Brain microvascular endothelial cell (primary cell): Measurements from ENCODE around the gene TMEM250.

Source experiments
- DNase-seq: peaks from one replicate; pipeline ENCODE4 v3.0.0-alpha.2; 2020
- H3K27ac ChIP-seq: fragments of 250-450 bp; sonication (Bioruptor Pico); 2 replicates; pipeline ENCODE4 v1.5.1; 2020; ENCODE audit warnings: mild to moderate bottlenecking, moderate library complexity
- H3K27me3 ChIP-seq: fragments of 250-450 bp; sonication (Bioruptor Pico); replicated peaks from 2 replicates; pipeline ENCODE4 v1.5.1; 2020; ENCODE audit warnings: mild to moderate bottlenecking
- H3K36me3 ChIP-seq: fragments of 250-450 bp; sonication (Bioruptor Pico); replicated peaks from 2 replicates; pipeline ENCODE4 v1.5.1; 2020; ENCODE audit warnings: mild to moderate bottlenecking
- H3K4me3 ChIP-seq: 2 replicates; pipeline ENCODE4 v1.5.1; 2011; ENCODE audit warnings: low read depth, mild to moderate bottlenecking, control low read depth, low read length, moderate library complexity
- in situ Hi-C: cut with HindIII; loops from 2 replicates; pipeline ENCODE4 v1.10.0; 2017; ENCODE audit warnings: low sequenced_read_pairs, low pct_ligation_motif_present
- TF ChIP-seq, protein P1 (sequence below): IDR thresholded peaks from 2 replicates; pipeline ENCODE4 v1.5.1; 2011; ENCODE audit warnings: low read depth, mild to moderate bottlenecking, moderate library complexity, low read length, control low read depth, inconsistent platforms; ENCODE audit errors: missing control alignments

The TMEM250 gene

DNA sequence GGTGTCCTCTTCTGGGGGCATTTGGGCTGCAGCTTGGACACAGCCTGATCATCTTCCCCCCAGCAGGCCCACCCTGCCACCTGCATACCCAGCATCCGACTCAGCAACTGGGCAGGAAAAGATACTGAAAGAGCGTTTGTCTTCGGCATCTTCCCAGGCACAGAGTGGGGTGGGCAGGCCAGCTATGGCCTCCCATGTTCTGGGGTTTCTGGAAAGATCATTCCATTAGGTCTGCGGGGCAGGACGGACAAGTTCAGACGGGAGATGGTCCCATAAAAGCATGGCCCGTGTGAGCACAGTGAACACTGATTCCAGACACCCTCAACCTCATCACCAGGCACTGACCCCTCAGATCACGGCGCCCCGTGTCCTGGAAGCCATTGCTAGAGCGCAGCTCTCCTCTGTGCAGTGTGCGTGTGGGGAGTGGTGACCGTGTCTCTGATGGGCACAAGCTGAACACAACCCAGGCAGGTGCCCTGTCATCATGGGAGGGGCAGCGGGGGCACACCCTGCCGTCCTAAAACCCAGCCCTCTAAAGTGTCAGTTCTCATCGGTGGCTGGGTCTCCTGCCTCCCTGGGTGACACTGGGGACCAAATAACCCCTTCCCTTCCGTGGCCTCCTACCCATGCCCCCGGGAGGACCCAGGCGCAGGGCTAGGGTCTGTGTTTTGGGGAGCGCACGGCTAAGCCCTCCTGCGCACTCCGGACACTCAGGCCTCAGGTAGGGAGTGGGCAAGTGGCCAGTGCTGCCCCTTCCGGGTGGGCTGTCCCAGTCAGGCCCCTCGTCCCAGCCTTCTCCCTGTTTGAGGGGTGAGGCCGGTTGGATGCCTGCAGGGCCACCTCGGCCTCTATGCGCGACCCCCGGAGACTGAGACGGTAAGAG is 13.2 kb upstream of the TMEM250 start:
- in situ Hi-C loops, result no loop called here
- TF ChIP-seq, protein P1, sequence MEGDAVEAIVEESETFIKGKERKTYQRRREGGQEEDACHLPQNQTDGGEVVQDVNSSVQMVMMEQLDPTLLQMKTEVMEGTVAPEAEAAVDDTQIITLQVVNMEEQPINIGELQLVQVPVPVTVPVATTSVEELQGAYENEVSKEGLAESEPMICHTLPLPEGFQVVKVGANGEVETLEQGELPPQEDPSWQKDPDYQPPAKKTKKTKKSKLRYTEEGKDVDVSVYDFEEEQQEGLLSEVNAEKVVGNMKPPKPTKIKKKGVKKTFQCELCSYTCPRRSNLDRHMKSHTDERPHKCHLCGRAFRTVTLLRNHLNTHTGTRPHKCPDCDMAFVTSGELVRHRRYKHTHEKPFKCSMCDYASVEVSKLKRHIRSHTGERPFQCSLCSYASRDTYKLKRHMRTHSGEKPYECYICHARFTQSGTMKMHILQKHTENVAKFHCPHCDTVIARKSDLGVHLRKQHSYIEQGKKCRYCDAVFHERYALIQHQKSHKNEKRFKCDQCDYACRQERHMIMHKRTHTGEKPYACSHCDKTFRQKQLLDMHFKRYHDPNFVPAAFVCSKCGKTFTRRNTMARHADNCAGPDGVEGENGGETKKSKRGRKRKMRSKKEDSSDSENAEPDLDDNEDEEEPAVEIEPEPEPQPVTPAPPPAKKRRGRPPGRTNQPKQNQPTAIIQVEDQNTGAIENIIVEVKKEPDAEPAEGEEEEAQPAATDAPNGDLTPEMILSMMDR, result no peak
- Histone ChIP-seq H3K27ac (no peak overlapping the region), H3K27me3 (peaks cover 53% of the 10 kb centered on the region), H3K36me3 (no peaks in the 10 kb centered on the region), H3K4me3 (no peak overlapping the region)
- no peak for DNase-seq

DNA sequence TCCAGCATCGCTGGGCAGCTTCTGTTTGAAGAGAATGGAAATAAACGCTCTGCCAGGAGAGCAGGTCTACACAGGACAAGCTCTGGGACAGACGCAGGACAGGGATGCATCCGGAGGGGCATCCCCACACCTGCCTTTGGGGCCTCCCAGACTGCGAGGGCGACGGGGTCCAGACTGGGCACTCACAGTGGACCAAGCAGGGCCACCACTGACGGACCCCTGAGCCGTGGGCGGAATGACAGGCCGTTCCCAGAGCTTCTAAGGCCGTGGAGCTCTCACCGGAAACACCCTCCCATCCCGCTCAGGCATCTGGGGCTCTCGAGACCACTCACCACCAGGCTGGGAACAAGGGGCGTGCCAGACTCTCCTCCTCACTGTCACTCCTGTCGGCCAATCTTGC is 10.5 kb upstream of the TMEM250 start:
- no peak overlapping the region for H3K4me3 ChIP-seq
- H3K27ac ChIP-seq, result no peak overlapping the region
- TF ChIP-seq, protein P1, result no peak
- H3K36me3 ChIP-seq, result no peaks in the 10 kb centered on the region
- H3K27me3 ChIP-seq, result peaks cover 41% of the 10 kb centered on the region
- no peak for DNase-seq
- in situ Hi-C loops, result no loop called here

- H3K36me3 ChIP-seq, result no peaks in the 10 kb centered on the region
- no peak overlapping the region for H3K27ac ChIP-seq
- TF ChIP-seq, protein P1, result no peak
- in situ Hi-C loops, result no loop called here
- peaks cover 34% of the 10 kb centered on the region for H3K27me3 ChIP-seq
- H3K4me3 ChIP-seq, result no peak overlapping the region
- no peak for DNase-seq
Measured at GRCh38 chr9:136128436-136128835, 9.8 kb upstream of the TMEM250 start.

GRCh38 chr9:136127313-136127712 is 8.6 kb upstream of the TMEM250 start:
- no peak for DNase-seq
- TF ChIP-seq, protein P1, result no peak
- no peak overlapping the region for H3K27ac ChIP-seq
- in situ Hi-C loops, result no loop called here
- H3K36me3 ChIP-seq, result no peaks in the 10 kb centered on the region
- H3K27me3 ChIP-seq, result peaks cover 26% of the 10 kb centered on the region
- no peak overlapping the region for H3K4me3 ChIP-seq

GRCh38 chr9:136124976-136125692 is 6.5 kb upstream of the TMEM250 start:
- TF ChIP-seq, protein P1, result no peak

More at GRCh38 chr9:136124976-136125692, 6.5 kb upstream of the TMEM250 start:
- no peak overlapping the region for H3K27ac ChIP-seq
- no peak overlapping the region for H3K4me3 ChIP-seq
- peaks cover 8% of the 10 kb centered on the region for H3K27me3 ChIP-seq
- in situ Hi-C loops, result no loop called here
- no peak for DNase-seq
- H3K36me3 ChIP-seq, result no peaks in the 10 kb centered on the region
